Measurements from ENCODE around the gene ASTN2.

Gene ASTN2

DNA sequence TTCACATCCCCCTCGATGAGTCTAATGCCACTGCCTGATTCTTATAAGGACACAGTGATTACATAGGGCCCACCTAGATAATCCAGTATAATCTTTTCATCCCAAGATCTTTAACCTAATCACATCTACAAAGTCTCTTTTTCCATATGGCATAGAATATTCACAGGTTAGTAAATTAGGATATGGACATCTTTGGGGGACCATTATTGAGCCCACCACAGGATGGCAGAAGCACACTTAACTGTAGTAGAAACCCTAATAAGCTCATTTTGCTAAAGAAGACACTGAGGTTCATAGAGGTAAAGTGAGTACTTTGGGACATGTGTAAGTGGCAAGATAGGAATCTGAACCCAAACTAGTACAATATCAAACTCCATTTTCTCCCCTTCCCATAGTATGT, 38.9 kb downstream of the ASTN2 start:
- Histone ChIP-seq H3K9me2 (ENCODE audit: low read depth, low read length) (no peaks in the 10 kb centered on the region), H3K4me2 (ENCODE audit: low read length) (no peak overlapping the region), H2AFZ (ENCODE audit: low read length) (no peak overlapping the region), H4K20me1 (ENCODE audit: insufficient read depth, low read length) (no peaks in the 10 kb centered on the region), H3K27ac (ENCODE audit: low read depth, low read length, poor library complexity, severe bottlenecking) (no peak overlapping the region), H3K4me1 (ENCODE audit: insufficient read depth, low read length, severe bottlenecking) (no peaks in the 10 kb centered on the region), H3K36me3 (ENCODE audit: insufficient read depth, low read length) (no peaks in the 10 kb centered on the region), H3F3A (ENCODE audit: insufficient read depth, low read length) (no peaks in the 10 kb centered on the region), H3K4me3 (ENCODE audit: low read depth, low read length, poor library complexity, severe bottlenecking) (no peak overlapping the region), H3K79me2 (ENCODE audit: insufficient read depth, low read length) (no peaks in the 10 kb centered on the region), H3K9ac (ENCODE audit: low read length) (no peak overlapping the region), H3K27me3 (ENCODE audit: insufficient read depth, low read length) (no peaks in the 10 kb centered on the region), H3K9me3 (ENCODE audit: low read length) (no peaks in the 10 kb centered on the region)
- TF ChIP-seq EZH2 (IDR thresholded peaks at IDR 0.05; ENCODE audit: borderline replicate concordance, low read length) = no peak
- no peak for TF ChIP-seq CTCF (IDR thresholded peaks at IDR 0.05; ENCODE audit: low read length)

GRCh38 chr9:117374076-117374725, 40.7 kb downstream of the ASTN2 start:
- H4K20me1 ChIP-seq (ENCODE audit: insufficient read depth, low read length) = no peaks in the 10 kb centered on the region
- TF ChIP-seq CTCF (IDR thresholded peaks at IDR 0.05; ENCODE audit: low read length) (no peak), EZH2 (IDR thresholded peaks at IDR 0.05; ENCODE audit: borderline replicate concordance, low read length) (no peak)
- H3K27ac ChIP-seq (ENCODE audit: low read depth, low read length, poor library complexity, severe bottlenecking) = no peak overlapping the region
- H3K9ac ChIP-seq (ENCODE audit: low read length) = no peak overlapping the region
- H3K4me1 ChIP-seq (ENCODE audit: insufficient read depth, low read length, severe bottlenecking) = no peaks in the 10 kb centered on the region
- no peaks in the 10 kb centered on the region for H3K36me3 ChIP-seq (ENCODE audit: insufficient read depth, low read length)
- no peaks in the 10 kb centered on the region for H3K79me2 ChIP-seq (ENCODE audit: insufficient read depth, low read length)
- H3F3A ChIP-seq (ENCODE audit: insufficient read depth, low read length) = no peaks in the 10 kb centered on the region
- no peak overlapping the region for H3K4me2 ChIP-seq (ENCODE audit: low read length)
- no peaks in the 10 kb centered on the region for H3K9me3 ChIP-seq (ENCODE audit: low read length)
- no peaks in the 10 kb centered on the region for H3K27me3 ChIP-seq (ENCODE audit: insufficient read depth, low read length)
- H3K4me3 ChIP-seq (ENCODE audit: low read depth, low read length, poor library complexity, severe bottlenecking) = no peak overlapping the region
- no peak overlapping the region for H2AFZ ChIP-seq (ENCODE audit: low read length)
- H3K9me2 ChIP-seq (ENCODE audit: low read depth, low read length) = no peaks in the 10 kb centered on the region

GRCh38 chr9:117368684-117369230, 46.1 kb downstream of the ASTN2 start:
- no peaks in the 10 kb centered on the region for H3K9me3 ChIP-seq (ENCODE audit: low read length)
- no peak for TF ChIP-seq EZH2 (IDR thresholded peaks at IDR 0.05; ENCODE audit: borderline replicate concordance, low read length)
- TF ChIP-seq CTCF (IDR thresholded peaks at IDR 0.05; ENCODE audit: low read length) = no peak
- no peaks in the 10 kb centered on the region for H3K36me3 ChIP-seq (ENCODE audit: insufficient read depth, low read length)
- H3K79me2 ChIP-seq (ENCODE audit: insufficient read depth, low read length) = no peaks in the 10 kb centered on the region
- no peaks in the 10 kb centered on the region for H3F3A ChIP-seq (ENCODE audit: insufficient read depth, low read length)
- H3K4me3 ChIP-seq (ENCODE audit: low read depth, low read length, poor library complexity, severe bottlenecking) = no peak overlapping the region
- H3K4me2 ChIP-seq (ENCODE audit: low read length) = no peak overlapping the region
- H2AFZ ChIP-seq (ENCODE audit: low read length) = no peak overlapping the region
- peaks cover 8% of the 10 kb centered on the region for H3K4me1 ChIP-seq (ENCODE audit: insufficient read depth, low read length, severe bottlenecking)
- no peak overlapping the region for H3K27ac ChIP-seq (ENCODE audit: low read depth, low read length, poor library complexity, severe bottlenecking)
- no peak overlapping the region for H3K9ac ChIP-seq (ENCODE audit: low read length)
- no peaks in the 10 kb centered on the region for H3K27me3 ChIP-seq (ENCODE audit: insufficient read depth, low read length)
- no peaks in the 10 kb centered on the region for H3K9me2 ChIP-seq (ENCODE audit: low read depth, low read length)
- no peaks in the 10 kb centered on the region for H4K20me1 ChIP-seq (ENCODE audit: insufficient read depth, low read length)

Data from OCI-LY1 (cell line).